HCT116 (cell line): ENCODE results near the gene GFOD2.

ENCODE experiments used
- CTCF ChIP-seq, 3 experiments: fragments of 200-600 bp in 1 of 3; sonication (generic) in 1 of 3; IDR thresholded peaks in 2 of 3; conservative IDR thresholded peaks in 1 of 3; 2 replicates each; pipeline ENCODE4 v1.5.1; 2012 to 2017; ENCODE audit warnings: low read depth in 2 of 3, low read length in 2 of 3, antibody characterized with exemption in 1 of 3, borderline replicate concordance in 1 of 3, control low read depth in 1 of 3, mild to moderate bottlenecking in 1 of 3, mixed read lengths in 1 of 3, mixed run types in 1 of 3, moderate library complexity in 1 of 3; ENCODE audit not compliant: insufficient read depth in 1 of 3
- EZH2 ChIP-seq: fragments of 200-600 bp; sonication (generic); IDR thresholded peaks from 2 replicates; pipeline ENCODE4 v1.6.1; 2017; ENCODE audit warnings: antibody characterized with exemption, mixed run types
- EZH2phosphoT487 ChIP-seq: fragments of 200-600 bp; IDR thresholded peaks from 2 replicates; pipeline ENCODE4 v1.6.1; 2018; ENCODE audit warnings: antibody characterized with exemption, borderline replicate concordance
- JUND ChIP-seq: IDR thresholded peaks from 2 replicates; pipeline ENCODE4 v1.6.1; 2012
- POLR2A ChIP-seq: IDR thresholded peaks from 2 replicates; pipeline ENCODE4 v1.7.0; 2011; ENCODE audit warnings: borderline replicate concordance; ENCODE audit not compliant: insufficient read depth, insufficient read length; ENCODE audit errors: extremely low read depth
- POLR2AphosphoS5 ChIP-seq: IDR thresholded peaks from 2 replicates; pipeline ENCODE4 v1.6.1; 2011; ENCODE audit warnings: mild to moderate bottlenecking, low read depth, low read length, moderate library complexity
- SIN3A ChIP-seq: IDR thresholded peaks from 2 replicates; pipeline ENCODE4 v1.6.1; 2012; ENCODE audit warnings: low read depth
- SP1 ChIP-seq: IDR thresholded peaks from 2 replicates; pipeline ENCODE4 v1.6.1; 2012; ENCODE audit warnings: low read depth
- SRF ChIP-seq: IDR thresholded peaks from 2 replicates; pipeline ENCODE4 v1.6.1; 2012; ENCODE audit warnings: low read depth
- TCF7L2 ChIP-seq: IDR thresholded peaks from 2 replicates; pipeline ENCODE4 v1.7.0; 2011; ENCODE audit warnings: borderline replicate concordance, inconsistent platforms; ENCODE audit not compliant: insufficient read depth, insufficient read length; ENCODE audit errors: extremely low read depth
- YY1 ChIP-seq: IDR thresholded peaks from 2 replicates; pipeline ENCODE4 v1.6.1; 2011; ENCODE audit warnings: low read length, low read depth, moderate library complexity, mild to moderate bottlenecking; ENCODE audit not compliant: insufficient replicate concordance; ENCODE audit errors: extremely low read depth
- ZNF274 ChIP-seq: fragments of 200-500 bp; sonication (Bioruptor generic); IDR thresholded peaks from 2 replicates; pipeline ENCODE4 v1.6.1; 2014; ENCODE audit warnings: mild to moderate bottlenecking, low read depth, low read length, inconsistent platforms

- no peak for TF ChIP-seq EZH2
- no peak for TF ChIP-seq ZNF274
- TF ChIP-seq EZH2phosphoT487: no peak
- no peak for TF ChIP-seq CTCF (IDR thresholded peaks at IDR 0.05 in 2 of 3, conservative IDR thresholded peaks at IDR 0.05 in 1 of 3; ENCODE audit: borderline replicate concordance in 1 of 3, insufficient read depth in 1 of 3, low read depth in 2 of 3, low read length in 2 of 3)
- TF ChIP-seq POLR2AphosphoS5: no peak
- TF ChIP-seq POLR2A: no peak
- no peak for TF ChIP-seq JUND
- no peak for TF ChIP-seq SP1
- TF ChIP-seq SRF: no peak
- no peak for TF ChIP-seq TCF7L2
- no peak for TF ChIP-seq YY1
- no peak for TF ChIP-seq SIN3A
These were observed 46.8 kb downstream of the GFOD2 start for GRCh38 chr16:67672306-67672705.
